Fibroblast of skin of scalp (primary cell): Measurements from ENCODE around the gene HDAC2.
"Not testable (repeated sequence)": the region's sequence is repeated elsewhere in the genome, so short reads cannot be mapped to it uniquely, and the experiment has no call there.

Experiments
- DNase-seq: peaks from one replicate; pipeline ENCODE4 v3.0.0-alpha.2; 2013

Gene HDAC2

DNA sequence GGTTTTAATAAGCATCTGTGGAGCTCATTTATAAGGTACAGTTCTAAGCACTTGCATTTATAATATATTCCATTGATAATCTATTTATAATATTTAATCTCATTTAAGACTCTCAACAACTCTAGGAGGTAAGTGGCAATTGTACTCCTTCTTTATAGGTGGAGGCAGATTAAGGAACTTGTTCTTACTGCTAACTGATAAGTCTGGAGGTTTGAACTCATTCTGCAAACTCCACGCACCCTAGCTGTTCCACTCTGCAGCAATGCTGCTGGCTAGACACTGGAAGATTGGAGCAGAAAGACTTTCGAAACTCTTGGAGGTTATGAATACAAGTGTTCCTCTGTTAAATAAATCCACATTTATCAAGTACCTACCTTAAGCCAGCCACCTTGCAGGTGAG, 793 bp upstream of the HDAC2 start:
- no peak for DNase-seq

GRCh38 chr6:113969888-113970804, 802 bp downstream of the HDAC2 start:
- peak; percentile 45 for DNase-seq

DNA sequence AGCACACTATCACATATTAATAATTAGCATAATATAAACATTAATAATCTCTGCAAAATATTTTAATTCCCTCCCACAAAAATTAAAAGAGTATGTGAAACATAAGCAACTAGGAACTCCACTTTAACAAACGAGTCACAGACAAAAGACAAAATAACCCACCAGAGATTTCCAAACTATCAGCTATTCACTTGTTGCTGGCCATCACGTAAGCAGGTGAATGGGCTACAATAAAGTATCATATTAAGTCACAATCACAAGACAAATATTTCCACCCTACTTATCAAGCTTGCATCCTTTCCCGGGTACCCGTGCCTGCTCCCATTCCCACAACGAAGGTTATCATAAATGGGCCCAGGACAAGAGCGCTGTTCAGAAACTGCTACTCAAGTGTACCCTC, 2.5 kb downstream of the HDAC2 start:
- no peak for DNase-seq

DNA sequence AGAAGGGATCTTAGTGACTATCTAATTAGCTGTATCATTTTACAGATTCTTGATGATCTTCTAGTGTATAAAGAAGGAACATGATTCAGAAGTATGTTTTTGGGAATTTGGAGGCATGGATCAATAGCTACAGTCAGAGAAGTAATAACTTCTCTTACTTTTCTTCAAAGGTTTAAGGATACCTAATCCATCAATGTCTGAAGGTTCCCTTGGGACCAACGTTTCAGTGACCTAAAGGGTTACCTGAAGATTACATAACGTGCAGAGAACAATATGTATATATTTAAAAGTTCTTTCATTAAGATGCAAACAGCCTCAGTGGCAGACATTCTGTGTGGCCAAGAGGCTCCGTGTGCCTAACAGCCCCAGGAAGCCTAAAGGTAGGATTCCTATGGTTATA, 3.2 kb downstream of the HDAC2 start:
- DNase-seq: no peak

DNA sequence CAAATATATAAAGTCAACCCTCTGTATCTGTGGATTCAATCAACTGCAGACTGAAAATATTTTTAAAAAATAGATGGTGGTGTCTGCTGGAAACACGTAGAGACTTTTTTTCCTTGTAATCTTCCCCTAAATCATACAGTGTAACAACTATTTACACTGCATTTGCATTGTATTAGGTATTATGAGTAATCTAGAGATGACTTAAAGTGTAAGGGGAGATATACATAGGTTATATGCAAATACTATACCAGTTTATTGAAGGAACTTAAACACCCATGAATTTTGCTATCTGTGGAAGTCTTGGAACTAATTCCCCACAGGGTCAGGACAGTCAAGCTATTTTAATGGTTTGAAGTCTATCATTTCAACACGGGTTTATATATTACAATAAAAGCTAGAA, 10.2 kb downstream of the HDAC2 start:
- DNase-seq: no peak

- DNase-seq: no peak
Observed at GRCh38 chr6:113959235-113959634, 11.7 kb downstream of the HDAC2 start.

DNA sequence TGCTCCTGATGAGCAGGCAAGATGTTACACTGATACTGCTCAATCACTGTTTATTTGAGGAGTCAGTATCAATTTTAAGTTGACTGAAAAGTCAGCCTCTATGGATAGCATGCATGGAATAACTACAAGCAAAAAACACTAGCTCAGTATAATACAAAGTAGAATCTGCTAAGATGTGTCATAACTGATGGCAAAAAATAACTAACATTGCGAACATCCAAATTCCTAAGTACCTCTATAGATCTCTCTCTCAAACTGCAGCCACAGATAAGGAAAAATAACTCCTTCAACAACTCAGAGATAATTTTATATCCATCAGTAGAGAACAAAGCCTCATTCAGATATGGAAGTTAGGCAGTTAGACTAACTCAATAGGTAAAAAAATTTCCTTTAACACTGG, 16.3 kb downstream of the HDAC2 start:
- no peak for DNase-seq

DNA sequence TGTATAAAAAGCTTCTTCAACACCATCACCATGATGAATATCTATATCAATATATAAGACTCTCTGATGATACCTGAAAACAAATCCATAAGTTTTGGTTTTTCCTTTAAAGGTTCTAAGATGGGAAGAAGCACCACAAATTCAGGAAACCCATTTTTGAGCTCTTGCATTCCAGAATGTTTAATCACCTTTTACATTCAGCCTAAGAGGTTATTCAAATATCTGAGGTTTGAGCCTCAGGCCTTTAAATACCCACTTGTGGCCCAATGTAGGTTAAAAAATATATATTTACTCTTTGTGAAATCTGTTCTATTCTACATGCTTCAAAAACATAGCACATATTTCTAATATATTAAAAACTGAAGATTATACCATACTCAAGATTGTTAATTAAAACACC, 17.6 kb downstream of the HDAC2 start:
- DNase-seq: peak; percentile 60

DNA sequence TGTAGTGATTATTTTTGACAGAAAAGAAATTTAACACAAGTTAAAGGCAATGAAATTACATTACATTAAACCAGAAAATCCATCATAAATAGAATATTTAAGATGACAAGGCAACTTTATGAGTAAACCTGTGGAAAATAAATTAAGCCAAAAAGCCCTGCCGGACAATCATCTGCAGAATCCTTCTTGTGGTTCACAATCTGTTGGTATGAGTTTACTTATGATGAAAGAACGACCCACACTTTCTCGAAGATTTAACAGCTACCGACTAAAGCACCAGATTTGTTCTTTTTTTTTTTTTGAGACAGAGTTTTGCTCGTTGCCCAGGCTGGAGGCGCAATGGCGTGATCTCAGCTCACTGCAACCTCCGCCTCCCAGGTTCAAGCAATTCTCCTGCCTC, 21.4 kb downstream of the HDAC2 start:
- no peak for DNase-seq

- no peak for DNase-seq
Observed at GRCh38 chr6:113944701-113945100, 26.2 kb downstream of the HDAC2 start.

DNA sequence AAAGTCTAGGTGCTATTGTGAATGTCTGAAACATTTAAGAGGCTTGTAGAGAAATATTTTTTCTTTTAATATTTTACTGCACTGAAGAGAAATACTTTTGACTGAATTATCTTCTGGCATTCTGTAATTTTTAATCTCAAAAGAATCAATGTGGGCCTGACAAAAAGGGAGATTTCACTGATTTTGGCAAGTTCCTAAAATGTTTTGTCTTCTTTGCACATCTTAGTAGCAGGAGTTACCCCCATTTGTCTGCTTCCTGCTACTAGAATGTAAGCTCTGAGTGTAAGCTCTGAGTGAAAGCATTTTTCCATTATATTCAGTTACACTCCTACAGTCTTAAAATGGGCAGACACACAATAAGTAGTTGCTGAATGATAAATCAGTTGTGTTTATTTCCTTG, 31.1 kb downstream of the HDAC2 start:
- DNase-seq: no peak

DNA sequence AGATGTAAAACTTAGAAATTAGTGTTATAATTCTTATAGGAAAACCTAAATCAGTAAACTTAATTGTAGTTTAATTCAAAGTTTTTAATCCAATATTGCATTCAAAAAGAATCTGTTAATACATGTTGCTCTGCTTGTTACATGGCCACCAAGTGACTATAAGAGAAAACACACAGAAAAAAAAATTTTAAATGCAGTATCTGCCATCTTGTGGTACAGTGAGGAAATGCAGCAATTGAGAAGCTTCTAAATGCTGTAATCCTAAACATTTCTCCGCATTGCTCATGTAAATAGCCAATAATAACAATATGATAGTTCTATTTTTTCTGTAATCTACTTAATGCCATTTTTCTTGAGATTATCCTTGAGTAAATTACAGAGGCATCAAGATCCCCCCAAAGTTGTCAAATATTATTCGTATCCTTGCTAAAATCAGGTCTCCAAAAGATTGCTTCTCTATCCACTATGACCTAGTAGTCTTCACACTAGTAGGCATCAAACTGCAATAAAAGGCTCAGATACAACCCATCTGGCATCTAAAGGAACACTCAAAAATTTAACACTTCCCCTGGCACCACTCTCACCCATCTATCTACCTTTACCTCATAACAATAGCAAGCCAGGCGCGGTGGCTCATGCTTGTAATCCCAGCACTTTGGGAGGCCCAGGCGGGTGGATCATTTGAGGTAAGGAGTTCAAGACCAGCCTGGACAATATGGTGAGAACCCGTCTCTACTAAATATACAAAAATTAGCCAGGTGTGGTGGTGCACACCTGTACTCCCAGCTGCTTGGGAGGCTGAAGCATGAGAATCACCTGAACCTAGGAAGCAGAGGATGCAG, 34.6 kb downstream of the HDAC2 start:
- peak; percentile 77 for DNase-seq

DNA sequence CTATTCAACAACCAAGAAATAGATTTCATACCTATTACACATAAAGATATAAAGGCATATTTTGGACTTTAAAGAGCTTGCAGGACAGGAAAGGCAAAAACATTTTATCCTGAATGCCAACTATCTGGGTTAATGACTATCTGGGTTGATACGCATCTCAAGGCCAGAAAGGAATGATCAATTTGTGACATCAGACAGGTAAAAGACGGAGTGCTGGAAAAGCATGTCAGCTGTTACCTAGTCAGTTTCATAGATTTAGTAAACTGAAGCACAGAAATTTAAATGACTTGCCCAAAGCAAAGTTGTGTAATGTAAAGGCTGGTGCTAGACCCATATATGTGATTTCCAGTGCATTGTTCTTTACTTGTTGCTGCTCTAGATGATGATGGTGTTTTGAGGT, 36.8 kb downstream of the HDAC2 start:
- DNase-seq: no peak

DNA sequence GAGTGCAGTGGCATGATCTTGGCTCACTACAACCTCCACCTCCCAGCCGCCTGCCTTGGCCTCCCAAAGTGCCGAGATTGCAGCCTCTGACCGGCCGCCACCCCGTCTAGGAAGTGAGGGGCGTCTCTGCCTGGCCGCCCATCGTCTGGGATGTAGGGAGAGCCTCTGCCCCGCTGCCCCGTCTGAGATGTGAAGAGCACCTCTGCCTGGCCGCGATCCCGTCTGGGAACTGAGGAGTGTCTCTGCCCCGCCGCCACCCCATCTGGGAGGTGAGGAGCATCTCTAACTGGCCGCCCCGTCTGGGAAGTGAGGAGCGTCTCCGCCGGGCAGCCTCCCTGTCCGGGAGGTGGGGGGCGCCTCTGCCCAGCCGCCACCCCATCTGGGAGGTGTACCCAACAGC, 39.0 kb downstream of the HDAC2 start:
- DNase-seq: not testable (repeated sequence)

DNA sequence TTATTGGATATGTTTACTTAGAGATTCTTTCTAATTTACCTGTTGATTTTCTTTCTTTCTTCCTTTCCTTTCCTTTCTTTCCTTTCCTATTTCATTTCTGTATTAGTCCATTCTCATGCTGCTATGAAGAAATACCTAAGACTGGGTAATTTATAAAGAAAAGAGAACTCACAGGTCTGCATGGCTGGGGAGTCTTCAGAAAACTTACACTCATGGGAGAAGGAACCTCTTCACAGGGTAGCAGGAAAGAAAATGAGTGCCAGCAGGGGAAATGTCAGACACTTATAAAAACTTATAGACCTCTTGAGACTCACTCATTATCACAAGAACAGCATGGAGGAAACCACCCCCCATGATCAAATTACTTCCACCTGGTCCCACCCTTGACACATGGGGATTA, 40.8 kb downstream of the HDAC2 start:
- DNase-seq: no peak

GRCh38 chr6:113927001-113927400, 43.9 kb downstream of the HDAC2 start:
- DNase-seq: no peak

DNA sequence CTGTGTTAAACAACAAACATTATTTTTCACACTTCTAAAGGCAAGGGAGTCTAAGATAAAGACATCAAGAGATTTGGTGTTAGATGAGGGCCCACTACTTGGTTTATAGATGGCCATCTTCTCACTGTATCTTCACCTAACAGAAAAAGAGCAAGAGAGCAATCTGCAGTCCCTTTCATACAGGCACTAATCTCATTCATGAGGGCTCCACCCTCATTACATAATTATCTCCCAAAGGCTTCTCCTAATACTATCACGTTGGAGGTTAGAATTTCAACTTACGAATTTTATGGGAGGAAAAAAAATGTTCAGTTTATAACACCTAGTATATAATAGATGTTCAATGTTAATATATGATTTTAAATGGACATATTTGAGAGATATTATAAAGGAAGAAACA, 45.6 kb downstream of the HDAC2 start:
- DNase-seq: no peak

- peak; percentile 74 for DNase-seq
Observed at GRCh38 chr6:113924312-113924723, 46.6 kb downstream of the HDAC2 start.

- DNase-seq: no peak
Observed at GRCh38 chr6:113923526-113923925, 47.4 kb downstream of the HDAC2 start.

GRCh38 chr6:113921299-113921904, 49.5 kb downstream of the HDAC2 start:
- no peak for DNase-seq

- DNase-seq: no peak
Observed at GRCh38 chr6:113920663-113921267, 50.2 kb downstream of the HDAC2 start.

- DNase-seq: not testable (repeated sequence)
Observed at GRCh38 chr6:113910285-113910684, 60.7 kb downstream of the HDAC2 start.
